ENCODE results near the gene KCNE2. TPM values are rescaled to one million over a fixed set of nuclear protein-coding genes. Genes with fewer than 3 reads are reported as not detected.
A peak's percentile ranks its signal among the peaks of the same experiment; 100 is the strongest.

The KCNE2 gene
- total and polyA plus RNA-seq, 2 experiments from 2014 or later: 1.7 to 2.7 TPM

GRCh38 chr21:34332347-34332746, 31.5 kb upstream of the KCNE2 start:
- Histone ChIP-seq H3K9me3 (ENCODE audit: low read depth) (no peaks in the 10 kb centered on the region), H3K4me3 (no peak overlapping the region), H3K36me3 (no peaks in the 10 kb centered on the region), H3K4me1 (ENCODE audit: low read depth) (peaks cover 4% of the 10 kb centered on the region), H3K27me3 (no peaks in the 10 kb centered on the region), H3K27ac (no peak overlapping the region)
- DNase-seq (ENCODE audit: low read depth in 1 of 2, low spot score in 1 of 2): no peak
- TF ChIP-seq CTCF (IDR thresholded peaks at IDR 0.05; ENCODE audit: low read depth, low read length): no peak

GRCh38 chr21:34333121-34333739, 30.6 kb upstream of the KCNE2 start:
- H3K9me3 ChIP-seq (ENCODE audit: low read depth): no peaks in the 10 kb centered on the region
- DNase-seq (ENCODE audit: low read depth in 1 of 2, low spot score in 1 of 2): no peak
- no peaks in the 10 kb centered on the region for H3K27me3 ChIP-seq
- H3K4me1 ChIP-seq (ENCODE audit: low read depth): peaks cover 4% of the 10 kb centered on the region
- no peak overlapping the region for H3K4me3 ChIP-seq
- no peak overlapping the region for H3K27ac ChIP-seq
- TF ChIP-seq CTCF (IDR thresholded peaks at IDR 0.05; ENCODE audit: low read depth, low read length): no peak
- H3K36me3 ChIP-seq: no peaks in the 10 kb centered on the region

GRCh38 chr21:34335316-34335715, 28.5 kb upstream of the KCNE2 start:
- H3K9me3 ChIP-seq (ENCODE audit: low read depth): no peaks in the 10 kb centered on the region
- no peak for DNase-seq (ENCODE audit: low read depth in 1 of 2, low spot score in 1 of 2)
- H3K27ac ChIP-seq: no peak overlapping the region
- no peak overlapping the region for H3K4me3 ChIP-seq
- no peaks in the 10 kb centered on the region for H3K36me3 ChIP-seq
- no peak for TF ChIP-seq CTCF (IDR thresholded peaks at IDR 0.05; ENCODE audit: low read depth, low read length)
- H3K4me1 ChIP-seq (ENCODE audit: low read depth): peaks cover 4% of the 10 kb centered on the region
- H3K27me3 ChIP-seq: no peaks in the 10 kb centered on the region

GRCh38 chr21:34336245-34336644, 27.6 kb upstream of the KCNE2 start:
- Histone ChIP-seq H3K27ac (no peak overlapping the region), H3K4me1 (ENCODE audit: low read depth) (peaks cover 4% of the 10 kb centered on the region), H3K4me3 (no peak overlapping the region), H3K9me3 (ENCODE audit: low read depth) (no peaks in the 10 kb centered on the region), H3K36me3 (no peaks in the 10 kb centered on the region), H3K27me3 (no peaks in the 10 kb centered on the region)
- TF ChIP-seq CTCF (IDR thresholded peaks at IDR 0.05; ENCODE audit: low read depth, low read length): no peak
- DNase-seq (ENCODE audit: low read depth in 1 of 2, low spot score in 1 of 2): peak in 1 of 2 donors; percentile 39

- Histone ChIP-seq H3K27me3 (no peaks in the 10 kb centered on the region), H3K4me1 (ENCODE audit: low read depth) (peaks cover 4% of the 10 kb centered on the region), H3K4me3 (no peak overlapping the region), H3K36me3 (no peaks in the 10 kb centered on the region), H3K27ac (no peak overlapping the region), H3K9me3 (ENCODE audit: low read depth) (no peaks in the 10 kb centered on the region)
- DNase-seq (ENCODE audit: low read depth in 1 of 2, low spot score in 1 of 2): peak in 1 of 2 donors; percentile 68
- TF ChIP-seq CTCF (IDR thresholded peaks at IDR 0.05; ENCODE audit: low read depth, low read length): no peak
Measured at GRCh38 chr21:34336756-34337391, 26.9 kb upstream of the KCNE2 start.

Measured in cardiac muscle cell (in vitro differentiated cells and primary cell).